Mammary epithelial cell (primary cell): ENCODE data around the gene MREG.

Source experiments
- CTCF ChIP-seq, 2 donors: IDR thresholded peaks in 1 of 2; conservative IDR thresholded peaks in 1 of 2; 2 replicates each; pipeline ENCODE4 v1.5.1; 2011 to 2012; ENCODE audit warnings: inconsistent platforms in 2 of 2, low read length in 2 of 2, mild to moderate bottlenecking in 2 of 2, control low read depth in 1 of 2, low read depth in 1 of 2; ENCODE audit not compliant: insufficient read depth in 1 of 2; ENCODE audit errors: extremely low read depth in 1 of 2
- EZH2 ChIP-seq: IDR thresholded peaks from 2 replicates; pipeline ENCODE4 v1.6.1; 2012; ENCODE audit warnings: low read length, inconsistent platforms, borderline replicate concordance

- TF ChIP-seq CTCF (conservative IDR thresholded peaks at IDR 0.05 in 1 of 2, IDR thresholded peaks at IDR 0.05 in 1 of 2; ENCODE audit: extremely low read depth in 1 of 2, insufficient read depth in 1 of 2, low read depth in 1 of 2, low read length in 2 of 2) (no peak), EZH2 (no peak)
Observed at GRCh38 chr2:215984661-215985060, 28.7 kb downstream of the MREG start.
